ENCODE measurements around the gene FAT4.

DNA sequence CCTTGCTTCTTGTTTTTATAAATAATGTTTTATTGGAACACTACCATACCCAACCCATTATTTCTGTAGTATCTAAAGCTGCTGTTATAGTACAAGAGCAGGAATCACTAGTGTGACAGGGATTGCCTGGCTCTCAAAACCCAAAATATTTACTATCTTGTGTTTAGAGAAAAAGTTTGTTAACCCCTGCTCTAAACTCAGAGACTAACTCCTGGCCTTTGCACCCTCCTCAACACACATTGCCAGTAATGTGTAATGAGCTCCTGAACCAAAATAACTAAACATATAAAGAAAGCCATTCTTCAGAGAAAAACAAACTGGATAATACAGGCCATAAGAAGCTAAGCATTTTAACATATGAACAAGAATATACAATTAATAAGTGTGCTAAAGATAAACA is 8.2 kb upstream of the FAT4 start:
- TF ChIP-seq POLR2AphosphoS5 (IDR thresholded peaks at IDR 0.05; ENCODE audit: insufficient read depth, low read depth, low read length): no peak
- TF ChIP-seq, protein P1, sequence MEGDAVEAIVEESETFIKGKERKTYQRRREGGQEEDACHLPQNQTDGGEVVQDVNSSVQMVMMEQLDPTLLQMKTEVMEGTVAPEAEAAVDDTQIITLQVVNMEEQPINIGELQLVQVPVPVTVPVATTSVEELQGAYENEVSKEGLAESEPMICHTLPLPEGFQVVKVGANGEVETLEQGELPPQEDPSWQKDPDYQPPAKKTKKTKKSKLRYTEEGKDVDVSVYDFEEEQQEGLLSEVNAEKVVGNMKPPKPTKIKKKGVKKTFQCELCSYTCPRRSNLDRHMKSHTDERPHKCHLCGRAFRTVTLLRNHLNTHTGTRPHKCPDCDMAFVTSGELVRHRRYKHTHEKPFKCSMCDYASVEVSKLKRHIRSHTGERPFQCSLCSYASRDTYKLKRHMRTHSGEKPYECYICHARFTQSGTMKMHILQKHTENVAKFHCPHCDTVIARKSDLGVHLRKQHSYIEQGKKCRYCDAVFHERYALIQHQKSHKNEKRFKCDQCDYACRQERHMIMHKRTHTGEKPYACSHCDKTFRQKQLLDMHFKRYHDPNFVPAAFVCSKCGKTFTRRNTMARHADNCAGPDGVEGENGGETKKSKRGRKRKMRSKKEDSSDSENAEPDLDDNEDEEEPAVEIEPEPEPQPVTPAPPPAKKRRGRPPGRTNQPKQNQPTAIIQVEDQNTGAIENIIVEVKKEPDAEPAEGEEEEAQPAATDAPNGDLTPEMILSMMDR (IDR thresholded peaks at IDR 0.05; ENCODE audit: extremely low read depth in 1 of 2, insufficient read depth in 1 of 2, low read depth in 1 of 2, low read length in 2 of 2): no peak
- TF ChIP-seq, protein P2, sequence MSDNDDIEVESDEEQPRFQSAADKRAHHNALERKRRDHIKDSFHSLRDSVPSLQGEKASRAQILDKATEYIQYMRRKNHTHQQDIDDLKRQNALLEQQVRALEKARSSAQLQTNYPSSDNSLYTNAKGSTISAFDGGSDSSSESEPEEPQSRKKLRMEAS (IDR thresholded peaks at IDR 0.05; ENCODE audit: insufficient read depth, insufficient read length): no peak
- no peak for TF ChIP-seq EZH2 (IDR thresholded peaks at IDR 0.05; ENCODE audit: borderline replicate concordance, low read depth, low read length, severe bottlenecking)
- no peak for TF ChIP-seq POLR2A (IDR thresholded peaks at IDR 0.05; ENCODE audit: low read depth, low read length)
- no peak for TF ChIP-seq GATA2 (IDR thresholded peaks at IDR 0.05; ENCODE audit: insufficient read depth, insufficient read length, low read depth, low read length)
- TF ChIP-seq FOS (IDR thresholded peaks at IDR 0.05; ENCODE audit: borderline replicate concordance, insufficient read depth, low read length): no peak
- no peak for TF ChIP-seq MYC (IDR thresholded peaks at IDR 0.05; ENCODE audit: low read depth, low read length)
- no peak for TF ChIP-seq JUN (IDR thresholded peaks at IDR 0.05; ENCODE audit: borderline replicate concordance, insufficient read depth, insufficient read length, low read depth)
